ENCODE results near the gene HSPA4. TPM values are rescaled to one million over a fixed set of nuclear protein-coding genes. Genes with fewer than 3 reads are reported as not detected.

Gene HSPA4
- total RNA-seq, 2 donors from 2014 or later, result 55.3 to 59.0 TPM

- no peaks in the 10 kb centered on the region for H3K9me3 ChIP-seq
- DNase-seq (ENCODE audit: low spot score) (no peak), ATAC-seq (ENCODE audit: insufficient number of reproducible peaks, low FRiP score, low read depth) (peak; percentile 1)
- no peaks in the 10 kb centered on the region for H3K36me3 ChIP-seq
- peak overlapping the region; percentile 90 for H3K4me3 ChIP-seq
- peak overlapping the region; percentile 97 to 99 for H3K27ac ChIP-seq
- H3K27me3 ChIP-seq (replicated peaks; ENCODE audit: insufficient read depth), result no peaks in the 10 kb centered on the region
- peaks cover 31 to 72% of the 10 kb centered on the region in 2 donors for H3K4me1 ChIP-seq (ENCODE audit: control insufficient read depth in 1 of 2, low read depth in 2 of 2)
- no peak for TF ChIP-seq CTCF (IDR thresholded peaks at IDR 0.05)
Observed at GRCh38 chr5:133051061-133051541, 712 bp upstream of the HSPA4 start.

- no peaks in the 10 kb centered on the region for H3K36me3 ChIP-seq
- no peak for TF ChIP-seq CTCF (IDR thresholded peaks at IDR 0.05)
- H3K27me3 ChIP-seq (replicated peaks; ENCODE audit: insufficient read depth), result no peaks in the 10 kb centered on the region
- DNase-seq (ENCODE audit: low spot score) (no peak), ATAC-seq (ENCODE audit: insufficient number of reproducible peaks, low FRiP score, low read depth) (no peak)
- peak overlapping the region; percentile 90 for H3K4me3 ChIP-seq
- peaks cover 29 to 64% of the 10 kb centered on the region in 2 donors for H3K4me1 ChIP-seq (ENCODE audit: control insufficient read depth in 1 of 2, low read depth in 2 of 2)
- peak overlapping the region; percentile 97 to 99 for H3K27ac ChIP-seq
- no peaks in the 10 kb centered on the region for H3K9me3 ChIP-seq
Observed at GRCh38 chr5:133052317-133053175, 733 bp downstream of the HSPA4 start.

GRCh38 chr5:133053448-133053847, 1.6 kb downstream of the HSPA4 start:
- Histone ChIP-seq H3K27ac (no peak overlapping the region), H3K27me3 (replicated peaks; ENCODE audit: insufficient read depth) (no peaks in the 10 kb centered on the region), H3K4me3 (peak overlapping the region; percentile 90), H3K9me3 (no peaks in the 10 kb centered on the region), H3K36me3 (no peaks in the 10 kb centered on the region), H3K4me1 (ENCODE audit: control insufficient read depth in 1 of 2, low read depth in 2 of 2) (peaks cover 27 to 60% of the 10 kb centered on the region in 2 donors)
- TF ChIP-seq CTCF (IDR thresholded peaks at IDR 0.05), result no peak
- ATAC-seq (ENCODE audit: insufficient number of reproducible peaks, low FRiP score, low read depth) (no peak), DNase-seq (ENCODE audit: low spot score) (no peak)

- no peak for DNase-seq (ENCODE audit: low spot score)
- ATAC-seq (ENCODE audit: insufficient number of reproducible peaks, low FRiP score, low read depth), result no peak
- Histone ChIP-seq H3K4me3 (no peak overlapping the region), H3K27me3 (replicated peaks; ENCODE audit: insufficient read depth) (no peaks in the 10 kb centered on the region), H3K27ac (no peak overlapping the region), H3K36me3 (no peaks in the 10 kb centered on the region), H3K4me1 (ENCODE audit: control insufficient read depth in 1 of 2, low read depth in 2 of 2) (peaks cover 23 to 50% of the 10 kb centered on the region in 2 donors), H3K9me3 (no peaks in the 10 kb centered on the region)
- TF ChIP-seq CTCF (IDR thresholded peaks at IDR 0.05), result no peak
Observed at GRCh38 chr5:133054697-133055471, 3.1 kb downstream of the HSPA4 start.

GRCh38 chr5:133056891-133057290, 5.1 kb downstream of the HSPA4 start:
- H3K4me1 ChIP-seq (ENCODE audit: control insufficient read depth in 1 of 2, low read depth in 2 of 2), result peaks cover 18 to 37% of the 10 kb centered on the region in 2 donors
- H3K36me3 ChIP-seq, result no peaks in the 10 kb centered on the region
- ATAC-seq (ENCODE audit: insufficient number of reproducible peaks, low FRiP score, low read depth) (no peak), DNase-seq (ENCODE audit: low spot score) (no peak)
- no peak for TF ChIP-seq CTCF (IDR thresholded peaks at IDR 0.05)
- H3K4me3 ChIP-seq, result no peak overlapping the region
- no peaks in the 10 kb centered on the region for H3K27me3 ChIP-seq (replicated peaks; ENCODE audit: insufficient read depth)
- H3K9me3 ChIP-seq, result no peaks in the 10 kb centered on the region
- H3K27ac ChIP-seq, result no peak overlapping the region
